Adrenal gland (tissue), 12 donors: ENCODE data around the gene ARID4B. TPM values are rescaled to one million over a fixed set of nuclear protein-coding genes. Genes with fewer than 3 reads are reported as not detected.

Source experiments
- DNase-seq, 7 donors: peaks; one replicate each; pipeline ENCODE4 v3.0.0-alpha.2; 2019 to 2020
- H3K27ac ChIP-seq, 5 donors: fragments of 200-600 bp; sonication (generic) in 4 of 5; 1 replicate in 3 of 5; 2 replicates in 2 of 5; pipeline versions ENCODE4 v1.5.1 to v1.8.0; 2016 to 2020; ENCODE audit warnings: mild to moderate bottlenecking in 1 of 5
- H3K27me3 ChIP-seq: fragments of 200-600 bp; 2 replicates; pipeline ENCODE4 v1.8.0; 2021
- H3K36me3 ChIP-seq, 2 donors: fragments of 200-600 bp; replicated peaks in 1 of 2; 1 replicate in 1 of 2; 2 replicates in 1 of 2; pipeline versions ENCODE4 v1.5.1 to v1.8.0; 2018 to 2022
- H3K4me1 ChIP-seq, 2 donors: fragments of 200-600 bp; replicated peaks in 1 of 2; 1 replicate in 1 of 2; 2 replicates in 1 of 2; pipeline versions ENCODE4 v1.5.1 to v1.8.0; 2018 to 2021
- H3K4me3 ChIP-seq, 4 donors: fragments of 200-600 bp; sonication (generic) in 3 of 4; one replicate each; pipeline ENCODE4 v1.5.1; 2016 to 2018
- H3K9me3 ChIP-seq, 3 donors: fragments of 200-600 bp; sonication (generic) in 1 of 3; replicated peaks in 1 of 3; 1 replicate in 2 of 3; 2 replicates in 1 of 3; pipeline versions ENCODE4 v1.5.1 to v1.8.0; 2016 to 2021
- CTCF ChIP-seq, 6 experiments: fragments of 450-650 bp in 4 of 6; fragments of 200-600 bp in 2 of 6; sonication (generic) in 1 of 6; IDR thresholded peaks; 1 replicate in 5 of 6; 2 replicates in 1 of 6; pipeline versions ENCODE4 v1.5.1 to v1.8.0; 2016 to 2021; ENCODE audit warnings: antibody characterized with exemption in 6 of 6, mild to moderate bottlenecking in 2 of 6, moderate library complexity in 1 of 6
- POLR2A ChIP-seq, 2 donors: fragments of 450-650 bp; IDR thresholded peaks; one replicate each; pipeline ENCODE4 v1.6.1; 2017; ENCODE audit warnings: antibody characterized with exemption in 2 of 2, mild to moderate bottlenecking in 2 of 2, moderate library complexity in 1 of 2
- WGBS, 4 donors: extraction: QIAGEN DNeasy Blood & Tissue Kit in 2 of 4; methylation state at CpG; one replicate each; pipeline versions ENCODE4 v1.1.5 to v1.1.7; 2013 to 2017; 5-methylcytosine and 5-hydroxymethylcytosine counted together
- intact Hi-C, 2 donors: fragments of 100-400 bp; cut with DNase I; formaldehyde crosslinking; loops; one replicate each; pipeline versions ENCODE4 v1.14.1 to v1.15.0; 2022 to 2023
- microRNA-seq, 3 donors: library from miRNA; unstranded; fragments of <30 nt; microRNA quantifications; one replicate each; pipeline ENCODE4, GENCODE V29; 2017 to 2020
- polyA plus RNA-seq, 3 donors: library from polyadenylated mRNA; stranded (reverse); fragments of 200-250 nt in 2 of 3; fragments of 350-450 nt in 1 of 3; fragmentation: Illumina TruSeq in 1 of 3; extraction: RNeasy Lipid Tissue Mini Kit (QIAGEN cat#74804) in 1 of 3; gene quantifications; one replicate each; pipeline ENCODE4 v1.2.3, GENCODE V29; 2013 to 2014
- small RNA-seq, 2 donors: library from RNA; depleted of rRNA; stranded (forward); fragments of <200 nt; gene quantifications; one replicate each; pipeline ENCODE3, GENCODE V24; 2016
- total RNA-seq, 9 donors: library from RNA; depleted of rRNA in 4 of 9; stranded (reverse); fragments of >200 nt in 4 of 9; fragments of 120-200 nt in 1 of 9; fragmentation: NEBNext Ultra II Directional in 1 of 9; extraction: Animal tissue kit (Norgen Biotek cat#: 25700) in 1 of 9; gene quantifications; one replicate each; pipeline versions ENCODE4 v1.1.0 to v1.2.4, GENCODE V29; 2013 to 2023
- donor health status: healthy with polysubstance abuse.
- donor health status: Bipolar disorder and iron deficiency.
- donor health status: DM: yes; HTN: yes; CAD: no.
- donor health status: DM: no; HTN: no; CAD: no.
- donor health status: DM: no; HTN: no; CAD: no.
- donor health status: DM: yes; HTN: yes; CAD: no.

Gene ARID4B
- total and polyA plus RNA-seq, 12 donors, result 12.4 to 44.0 (median 28.1) TPM

- Histone ChIP-seq H3K4me3 (no peak overlapping the region), H3K27ac (no peak overlapping the region), H3K27me3 (no peaks in the 10 kb centered on the region), H3K36me3 (peaks cover 0 to 25% of the 10 kb centered on the region in 2 donors), H3K4me1 (peaks cover 9 to 38% of the 10 kb centered on the region in 2 donors), H3K9me3 (no peaks in the 10 kb centered on the region)
- DNase-seq, result no peak
- WGBS, 4 donors, result 94 to 97% (median 95%) methylated on average over 9 of the region's 9 CpGs
- intact Hi-C loops, result no loop called here
- TF ChIP-seq POLR2A (IDR thresholded peaks at IDR 0.05), result no peak
- TF ChIP-seq CTCF (IDR thresholded peaks at IDR 0.05), result no peak
Observed at GRCh38 chr1:235124111-235124510, 203.9 kb downstream of the ARID4B start.

- 65 to 91% (median 74%) methylated on average over 1 of the region's 1 CpG for WGBS, 4 donors
- Histone ChIP-seq H3K4me1 (peaks cover 9 to 35% of the 10 kb centered on the region in 2 donors), H3K36me3 (peaks cover 0 to 42% of the 10 kb centered on the region in 2 donors), H3K27ac (no peak overlapping the region), H3K4me3 (no peak overlapping the region), H3K9me3 (no peaks in the 10 kb centered on the region), H3K27me3 (no peaks in the 10 kb centered on the region)
- intact Hi-C loops, result no loop called here
- TF ChIP-seq POLR2A (IDR thresholded peaks at IDR 0.05) (no peak), CTCF (IDR thresholded peaks at IDR 0.05) (no peak)
- no peak for DNase-seq
Observed at GRCh38 chr1:235122348-235122747, 205.6 kb downstream of the ARID4B start.

Small RNA genes lying within 50 kb of the gene (microRNA-seq; reads per million reads assigned to microRNA genes)
- gene MIR4753, result 0 reads per million in 3 donors

Small RNA genes lying within 50 kb of the gene (small RNA-seq; reads per million reads assigned to genes)
- gene AL391994.1 (0 reads per million in 2 donors), gene MIR4753 (0 to 0.12 reads per million in 2 donors), gene SNORA14B (6.8 to 12.8 reads per million in 2 donors)

Other genes starting within 250 kb of the ARID4B start
- gene TOMM20, start 199.3 kb downstream of the ARID4B start, total RNA-seq, result 100 to 1,000 TPM in 5 of 9 donors, 10 to 100 TPM in 4; 84.5 to 144 (median 120) TPM
- gene TOMM20, start 199.3 kb downstream of the ARID4B start, polyA plus RNA-seq, result 100 to 1,000 TPM in 1 of 3 donors, 10 to 100 TPM in 2; 61.7 to 116 (median 62.7) TPM
- 10 to 100 TPM; 16.6 to 94.7 (median 46.4) TPM for gene RBM34, start 166.9 kb downstream of the ARID4B start, total RNA-seq
- gene RBM34, start 166.9 kb downstream of the ARID4B start, polyA plus RNA-seq, result 100 to 1,000 TPM; 103 to 181 (median 111) TPM
- gene GGPS1, start 391 bp upstream of the ARID4B start, total RNA-seq, result 10 to 100 TPM; 12.6 to 50.9 (median 36.0) TPM
- gene GGPS1, start 391 bp upstream of the ARID4B start, polyA plus RNA-seq, result 10 to 100 TPM; 30.4 to 63.7 (median 32.8) TPM
- gene TBCE, start 39.2 kb upstream of the ARID4B start, total RNA-seq, result 10 to 100 TPM; 14.7 to 41.5 (median 19.2) TPM
- gene TBCE, start 39.2 kb upstream of the ARID4B start, polyA plus RNA-seq, result 10 to 100 TPM; 37.3 to 67.2 (median 39.3) TPM
- gene B3GALNT2, start 176.3 kb upstream of the ARID4B start, total RNA-seq, result 10 to 100 TPM; 19.1 to 66.2 (median 25.1) TPM
- 10 to 100 TPM in 1 of 3 donors, 1 to 10 TPM in 2; 2.7 to 15.7 (median 2.9) TPM for gene B3GALNT2, start 176.3 kb upstream of the ARID4B start, polyA plus RNA-seq